Body of pancreas (tissue), 4 donors: Measurements from ENCODE around the gene IGF2BP2.

ENCODE experiments used
- POLR2A ChIP-seq, 3 donors: fragments of 450-650 bp; IDR thresholded peaks; one replicate each; pipeline ENCODE4 v1.6.1; 2016; ENCODE audit warnings: antibody characterized with exemption in 3 of 3, mild to moderate bottlenecking in 2 of 3
- TF ChIP-seq, protein P1 (sequence below), 7 experiments: fragments of 450-650 bp in 4 of 7; fragments of 200-600 bp in 3 of 7; sonication (generic) in 3 of 7; IDR thresholded peaks; one replicate each; pipeline ENCODE4 v1.5.1; 2016 to 2019; ENCODE audit warnings: antibody characterized with exemption in 7 of 7

DNA sequence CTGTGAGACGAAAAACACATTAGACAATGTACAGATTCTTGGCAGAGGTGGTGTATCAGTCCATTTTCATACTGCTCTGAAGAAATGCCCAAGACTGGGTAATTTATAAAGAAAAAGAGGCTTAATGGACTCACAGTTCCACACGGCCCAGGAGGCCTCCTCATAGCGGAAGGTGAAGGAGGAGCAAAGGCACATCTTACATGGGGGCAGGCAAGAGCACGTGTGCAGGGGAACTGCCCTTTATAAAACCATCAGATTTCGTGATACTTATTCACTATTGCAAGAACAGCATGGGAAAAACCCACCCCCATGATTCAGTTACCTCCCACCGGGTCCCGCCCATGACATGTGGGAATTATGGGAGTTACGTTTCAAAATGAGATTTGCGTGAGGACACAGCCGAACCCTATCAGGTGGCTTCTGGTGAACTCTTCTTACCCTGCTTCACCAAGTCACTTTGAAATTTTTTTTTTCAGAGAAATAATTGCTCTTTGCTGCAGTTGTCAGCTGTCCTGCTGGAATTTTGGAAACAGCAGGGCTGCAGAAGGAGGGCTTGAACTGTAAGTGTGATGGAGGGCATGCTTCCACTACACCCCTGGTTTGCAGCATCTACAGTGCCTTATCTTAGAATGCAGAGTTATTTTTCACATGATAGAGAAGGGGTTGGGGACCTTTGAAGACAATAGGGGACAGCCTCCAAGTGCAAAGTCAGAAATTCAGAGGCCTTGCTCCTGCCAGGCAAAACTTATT is 2.9 kb upstream of the IGF2BP2 start:
- TF ChIP-seq, protein P1, sequence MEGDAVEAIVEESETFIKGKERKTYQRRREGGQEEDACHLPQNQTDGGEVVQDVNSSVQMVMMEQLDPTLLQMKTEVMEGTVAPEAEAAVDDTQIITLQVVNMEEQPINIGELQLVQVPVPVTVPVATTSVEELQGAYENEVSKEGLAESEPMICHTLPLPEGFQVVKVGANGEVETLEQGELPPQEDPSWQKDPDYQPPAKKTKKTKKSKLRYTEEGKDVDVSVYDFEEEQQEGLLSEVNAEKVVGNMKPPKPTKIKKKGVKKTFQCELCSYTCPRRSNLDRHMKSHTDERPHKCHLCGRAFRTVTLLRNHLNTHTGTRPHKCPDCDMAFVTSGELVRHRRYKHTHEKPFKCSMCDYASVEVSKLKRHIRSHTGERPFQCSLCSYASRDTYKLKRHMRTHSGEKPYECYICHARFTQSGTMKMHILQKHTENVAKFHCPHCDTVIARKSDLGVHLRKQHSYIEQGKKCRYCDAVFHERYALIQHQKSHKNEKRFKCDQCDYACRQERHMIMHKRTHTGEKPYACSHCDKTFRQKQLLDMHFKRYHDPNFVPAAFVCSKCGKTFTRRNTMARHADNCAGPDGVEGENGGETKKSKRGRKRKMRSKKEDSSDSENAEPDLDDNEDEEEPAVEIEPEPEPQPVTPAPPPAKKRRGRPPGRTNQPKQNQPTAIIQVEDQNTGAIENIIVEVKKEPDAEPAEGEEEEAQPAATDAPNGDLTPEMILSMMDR (IDR thresholded peaks at IDR 0.05) = no peak
- no peak for TF ChIP-seq POLR2A (IDR thresholded peaks at IDR 0.05)
